HEK293T (cell line): ENCODE measurements around the gene SBNO2.

Experiments
- FOXA1 ChIP-seq: fragments of 450-650 bp; IDR thresholded peaks from 2 replicates; pipeline ENCODE4 v1.6.1; 2016; ENCODE audit warnings: mild to moderate bottlenecking
- FOXK2 ChIP-seq: fragments of 450-650 bp; IDR thresholded peaks from 2 replicates; pipeline ENCODE4 v1.6.1; 2016; ENCODE audit warnings: mild to moderate bottlenecking
- L3MBTL2 ChIP-seq: fragments of 450-650 bp; conservative IDR thresholded peaks from 2 replicates; pipeline ENCODE4 v1.6.1; 2016; ENCODE audit warnings: mild to moderate bottlenecking

DNA sequence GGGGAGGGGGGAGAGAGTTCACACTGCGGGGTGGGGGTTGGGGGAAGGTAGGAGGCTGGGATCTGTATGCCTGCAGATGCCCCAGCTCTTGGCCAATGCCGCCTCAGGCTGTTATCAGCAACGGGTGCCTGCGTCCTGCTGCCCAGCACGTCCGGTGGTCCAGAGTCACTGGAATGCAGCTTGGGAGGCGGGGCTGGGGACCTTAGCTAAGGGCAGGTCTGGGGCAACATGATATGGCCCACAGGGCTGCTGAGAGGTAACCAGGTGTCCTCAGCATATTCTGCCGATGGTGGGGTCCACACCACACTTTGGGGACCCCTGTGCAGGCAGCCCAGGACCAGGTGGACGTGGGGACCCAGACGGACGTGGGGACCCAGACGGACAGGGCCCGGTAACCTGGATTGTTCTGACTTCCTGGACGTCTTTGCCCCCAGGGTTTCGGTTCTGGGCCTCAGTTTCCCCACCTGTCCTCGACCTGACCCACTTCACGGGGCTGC lies 107.8 kb downstream of the SBNO2 start:
- TF ChIP-seq L3MBTL2 (no peak), FOXA1 (no peak), FOXK2 (no peak)
